Gastroesophageal sphincter (tissue), 3 donors: Measurements from ENCODE around the gene BAD.

Experiments
- CTCF ChIP-seq, 4 experiments: fragments of 200-600 bp in 2 of 4; fragments of 450-650 bp in 2 of 4; sonication (generic) in 1 of 4; IDR thresholded peaks; one replicate each; pipeline ENCODE4 v1.5.1; 2017 to 2019; ENCODE audit warnings: antibody characterized with exemption in 4 of 4, mild to moderate bottlenecking in 2 of 4, moderate library complexity in 2 of 4
- POLR2A ChIP-seq, 2 donors: fragments of 450-650 bp; IDR thresholded peaks; one replicate each; pipeline ENCODE4 v1.6.1; 2017; ENCODE audit warnings: antibody characterized with exemption in 2 of 2, mild to moderate bottlenecking in 2 of 2, moderate library complexity in 1 of 2
- POLR2AphosphoS5 ChIP-seq: sonication (generic); formaldehyde crosslinking; IDR thresholded peaks from one replicate; pipeline ENCODE4 v1.6.1; 2017; ENCODE audit warnings: antibody characterized with exemption

DNA sequence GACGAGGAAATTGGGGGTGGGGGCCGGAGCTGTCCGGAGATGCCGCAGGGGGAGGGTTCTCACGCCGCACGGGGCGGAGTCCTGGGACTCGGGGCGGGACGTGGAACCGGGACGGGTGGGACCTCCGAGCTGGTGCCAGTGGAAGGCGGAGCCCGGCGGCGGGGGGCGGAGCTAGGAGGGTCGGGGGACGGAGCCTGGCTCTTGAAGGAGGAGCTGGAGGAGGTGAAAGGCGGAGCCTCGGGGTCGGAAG is 43.3 kb downstream of the BAD start:
- TF ChIP-seq CTCF (IDR thresholded peaks at IDR 0.05) = no peak
- TF ChIP-seq POLR2AphosphoS5 = no peak
- TF ChIP-seq POLR2A (IDR thresholded peaks at IDR 0.05) = no peak
